KMS-11 (cell line): ENCODE measurements around the gene PARVB.

Source experiments
- H2AFZ ChIP-seq: fragments of 200-600 bp; sonication (generic); 2 replicates; pipeline ENCODE4 v1.6.1; 2016; ENCODE audit warnings: antibody characterized with exemption, mixed run types, low read depth
- H3K27ac ChIP-seq: fragments of 200-600 bp; sonication (generic); 2 replicates; pipeline ENCODE4 v1.6.1; 2016; ENCODE audit warnings: mild to moderate bottlenecking, mixed run types
- H3K27me3 ChIP-seq: fragments of 200-600 bp; sonication (generic); 2 replicates; pipeline ENCODE4 v1.6.1; 2017; ENCODE audit warnings: mild to moderate bottlenecking, low read depth, mixed run types, moderate library complexity; ENCODE audit not compliant: insufficient read depth
- H3K36me3 ChIP-seq: fragments of 200-600 bp; sonication (generic); 2 replicates; pipeline ENCODE4 v1.6.1; 2017; ENCODE audit warnings: mild to moderate bottlenecking, mixed run types; ENCODE audit not compliant: insufficient read depth
- H3K4me1 ChIP-seq: fragments of 200-600 bp; sonication (generic); 2 replicates; pipeline ENCODE4 v1.6.1; 2016; ENCODE audit warnings: mild to moderate bottlenecking, low read depth, mixed run types; ENCODE audit not compliant: poor library complexity, severe bottlenecking
- H3K4me2 ChIP-seq: fragments of 200-600 bp; sonication (generic); 2 replicates; pipeline ENCODE4 v1.7.0; 2016; ENCODE audit warnings: mild to moderate bottlenecking, mixed run types
- H3K4me3 ChIP-seq: fragments of 200-600 bp; sonication (generic); IDR thresholded peaks from 2 replicates; pipeline ENCODE4 v1.6.1; 2017; ENCODE audit warnings: low read depth, low read length, mixed read lengths; ENCODE audit not compliant: insufficient read depth
- H3K79me2 ChIP-seq: fragments of 200-600 bp; sonication (generic); 2 replicates; pipeline ENCODE4 v1.6.1; 2016; ENCODE audit warnings: low read depth, mixed run types; ENCODE audit not compliant: insufficient read depth
- H3K9ac ChIP-seq: fragments of 200-600 bp; sonication (generic); 2 replicates; pipeline ENCODE4 v1.6.1; 2016; ENCODE audit warnings: mild to moderate bottlenecking, mixed run types
- H4K20me1 ChIP-seq: fragments of 200-600 bp; sonication (generic); 2 replicates; pipeline ENCODE4 v1.6.1; 2016; ENCODE audit warnings: mild to moderate bottlenecking, mixed run types; ENCODE audit not compliant: insufficient read depth
- CTCF ChIP-seq: fragments of 200-600 bp; sonication (generic); conservative IDR thresholded peaks from 2 replicates; pipeline ENCODE4 v1.6.1; 2017; ENCODE audit warnings: low read depth, mild to moderate bottlenecking, antibody characterized with exemption, low read length, moderate library complexity, mixed read lengths

Gene PARVB

GRCh38 chr22:44175676-44176075 lies 151.6 kb downstream of the PARVB start:
- TF ChIP-seq CTCF = no peak
- Histone ChIP-seq H4K20me1 (no peaks in the 10 kb centered on the region), H3K9ac (no peak overlapping the region), H2AFZ (no peak overlapping the region), H3K4me1 (no peaks in the 10 kb centered on the region), H3K4me3 (no peak overlapping the region), H3K27me3 (no peaks in the 10 kb centered on the region; the same call in 1 of the 2 replicates), H3K4me2 (no peak overlapping the region), H3K27ac (no peak overlapping the region), H3K36me3 (no peaks in the 10 kb centered on the region), H3K79me2 (no peaks in the 10 kb centered on the region)

- no peak overlapping the region for H3K27ac ChIP-seq
- TF ChIP-seq CTCF = no peak
- H3K79me2 ChIP-seq = no peaks in the 10 kb centered on the region
- H3K4me1 ChIP-seq = no peaks in the 10 kb centered on the region
- H3K4me3 ChIP-seq = no peak overlapping the region
- no peak overlapping the region for H3K4me2 ChIP-seq
- no peaks in the 10 kb centered on the region for H4K20me1 ChIP-seq
- H3K36me3 ChIP-seq = no peaks in the 10 kb centered on the region
- peaks cover 8% of the 10 kb centered on the region; the same call in 1 of the 2 replicates for H3K27me3 ChIP-seq
- H2AFZ ChIP-seq = no peak overlapping the region
- H3K9ac ChIP-seq = no peak overlapping the region
Measured at GRCh38 chr22:44179196-44179988, 155.3 kb downstream of the PARVB start.

- no peaks in the 10 kb centered on the region for H3K4me1 ChIP-seq
- no peak overlapping the region for H3K4me3 ChIP-seq
- H3K9ac ChIP-seq = no peak overlapping the region
- H4K20me1 ChIP-seq = no peaks in the 10 kb centered on the region
- H3K4me2 ChIP-seq = no peak overlapping the region
- no peaks in the 10 kb centered on the region for H3K36me3 ChIP-seq
- H2AFZ ChIP-seq = no peak overlapping the region
- H3K79me2 ChIP-seq = no peaks in the 10 kb centered on the region
- peaks cover 14% of the 10 kb centered on the region; the same call in 1 of the 2 replicates for H3K27me3 ChIP-seq
- TF ChIP-seq CTCF = no peak
- no peak overlapping the region for H3K27ac ChIP-seq
Measured at GRCh38 chr22:44179989-44180705, 156.0 kb downstream of the PARVB start.

GRCh38 chr22:44180706-44181032 lies 156.6 kb downstream of the PARVB start, which contains the start of gene PARVG:
TSS of gene PARVG (plus strand) at chr22:44180925. CDS start at chr22:44183330, 2,405 bp downstream.
- Histone ChIP-seq H2AFZ (no peak within 1 kb of the TSS), H3K4me2 (no peak within 1 kb of the TSS), H3K27me3 (peaks cover 14% of the 10 kb centered on the region; the same call in 1 of the 2 replicates), H3K4me1 (no peaks in the 10 kb centered on the region), H3K9ac (no peak within 1 kb of the TSS), H4K20me1 (no peaks in the 10 kb centered on the region), H3K27ac (no peak within 1 kb of the TSS), H3K79me2 (no peaks in the 10 kb centered on the region), H3K36me3 (no peaks in the 10 kb centered on the region), H3K4me3 (no peak within 1 kb of the TSS)
- TF ChIP-seq CTCF = no peak
